Neural progenitor cell (in vitro differentiated cells): ENCODE measurements around the gene FADS1. TPM values are rescaled to one million over a fixed set of nuclear protein-coding genes. Genes with fewer than 3 reads are reported as not detected.

Experiments
- DNase-seq: peaks from one replicate; pipeline ENCODE4 v3.0.0-alpha.2; 2016; ENCODE audit warnings: low spot score
- H2AFZ ChIP-seq: fragments of 200-600 bp; sonication (generic); replicated peaks from 2 replicates; pipeline ENCODE4 v1.6.1; 2016; ENCODE audit warnings: antibody characterized with exemption
- H3F3A ChIP-seq: fragments of 200-600 bp; sonication (generic); 2 replicates; pipeline ENCODE4 v1.6.1; 2016; ENCODE audit warnings: antibody characterized with exemption, low read depth
- H3K27ac ChIP-seq: fragments of 200-600 bp; sonication (generic); 2 replicates; pipeline ENCODE4 v1.5.1; 2016; ENCODE audit warnings: mild to moderate bottlenecking
- H3K27me3 ChIP-seq: fragments of 200-600 bp; sonication (generic); 2 replicates; pipeline ENCODE4 v1.6.1; 2016; ENCODE audit warnings: mild to moderate bottlenecking, moderate library complexity
- H3K36me3 ChIP-seq: fragments of 200-600 bp; sonication (generic); 2 replicates; pipeline ENCODE4 v1.5.1; 2016
- H3K4me1 ChIP-seq: fragments of 200-600 bp; sonication (generic); 2 replicates; pipeline ENCODE4 v1.6.1; 2016; ENCODE audit warnings: mixed run types
- H3K4me2 ChIP-seq: fragments of 200-600 bp; sonication (generic); 2 replicates; pipeline ENCODE4 v1.6.1; 2016
- H3K4me3 ChIP-seq: fragments of 200-600 bp; sonication (generic); 2 replicates; pipeline ENCODE4 v1.5.1; 2016
- H3K79me2 ChIP-seq: fragments of 200-600 bp; sonication (generic); 2 replicates; pipeline ENCODE4 v1.6.1; 2016; ENCODE audit warnings: low read depth
- H3K9ac ChIP-seq: fragments of 200-600 bp; sonication (generic); 2 replicates; pipeline ENCODE4 v1.6.1; 2016
- H3K9me3 ChIP-seq: fragments of 200-600 bp; sonication (generic); 2 replicates; pipeline ENCODE4 v1.5.1; 2016; ENCODE audit warnings: low read depth
- H4K20me1 ChIP-seq: fragments of 200-600 bp; sonication (generic); 2 replicates; pipeline ENCODE4 v1.6.1; 2016; ENCODE audit warnings: low read depth
- H3K27ac Mint-ChIP-seq: 3 replicates; pipeline ENCODE4 v1.8.0; 2021; ENCODE audit warnings: mixed read lengths
- H3K27me3 Mint-ChIP-seq: 2 replicates; pipeline ENCODE4 v1.8.0; 2022; ENCODE audit warnings: low read depth, mild to moderate bottlenecking, inconsistent platforms, moderate library complexity, mixed read lengths; ENCODE audit not compliant: insufficient read depth
- H3K36me3 Mint-ChIP-seq: 3 replicates; pipeline ENCODE4 v1.8.0; 2021; ENCODE audit warnings: mixed read lengths
- H3K4me1 Mint-ChIP-seq: 3 replicates; pipeline ENCODE4 v1.8.0; 2021; ENCODE audit warnings: mixed read lengths
- H3K4me3 Mint-ChIP-seq: 3 replicates; pipeline ENCODE4 v1.8.0; 2021; ENCODE audit warnings: mild to moderate bottlenecking, moderate library complexity, mixed read lengths
- H3K9me3 Mint-ChIP-seq: 3 replicates; pipeline ENCODE4 v1.8.0; 2020; ENCODE audit warnings: mixed read lengths
- EZH2 ChIP-seq: fragments of 200-600 bp; sonication (generic); IDR thresholded peaks from 2 replicates; pipeline ENCODE4 v1.6.1; 2017; ENCODE audit warnings: antibody characterized with exemption, mild to moderate bottlenecking, moderate library complexity
- EZH2phosphoT487 ChIP-seq: fragments of 200-600 bp; sonication (generic); IDR thresholded peaks from 2 replicates; pipeline ENCODE4 v1.6.1; 2017; ENCODE audit warnings: antibody characterized with exemption
- total RNA-seq: library from RNA; depleted of rRNA; stranded (reverse); fragments of >200 nt; gene quantifications from 2 replicates; pipeline ENCODE4 v1.2.3, GENCODE V29; 2015; ENCODE audit warnings: low replicate concordance
- TF ChIP-seq, protein P1 (sequence below): fragments of 200-600 bp; sonication (generic); IDR thresholded peaks from 2 replicates; pipeline ENCODE4 v1.5.1; 2017; ENCODE audit warnings: antibody characterized with exemption, mild to moderate bottlenecking

The FADS1 gene
- total RNA-seq, 1 donor from 2014 or later: 163 TPM

DNA sequence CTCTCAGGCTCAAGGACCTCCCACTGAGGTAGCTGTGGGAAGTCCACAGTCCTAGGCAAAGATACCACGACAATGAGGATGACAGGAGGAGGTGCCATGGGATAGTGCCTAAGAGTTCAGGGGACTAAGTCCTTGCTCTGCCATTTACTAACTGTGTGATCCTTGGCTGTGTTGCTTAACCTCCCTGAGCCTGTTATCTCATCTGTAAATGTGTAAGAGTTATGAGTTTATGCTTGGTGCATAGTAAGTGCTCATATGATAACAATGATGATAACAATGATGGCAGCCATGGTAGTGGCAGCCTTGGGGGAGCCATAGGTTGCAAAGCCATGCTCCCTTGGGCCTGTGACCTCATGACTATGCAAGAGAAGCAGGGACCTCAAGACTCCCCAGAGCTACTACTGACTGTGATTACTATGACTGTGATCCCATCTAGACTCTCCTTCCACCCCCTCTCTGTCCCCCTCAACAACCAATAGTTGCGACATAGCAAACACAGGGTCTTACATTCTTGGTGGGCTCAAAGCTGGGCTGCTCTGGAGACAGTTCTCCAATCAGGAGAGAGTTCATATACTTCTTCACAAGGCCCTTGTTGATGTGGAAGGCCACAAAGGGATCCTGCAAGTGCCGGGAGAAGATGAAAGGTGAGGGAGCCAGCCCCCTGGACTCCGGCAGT is 3.9 kb downstream of the FADS1 start:
- TF ChIP-seq, protein P1, sequence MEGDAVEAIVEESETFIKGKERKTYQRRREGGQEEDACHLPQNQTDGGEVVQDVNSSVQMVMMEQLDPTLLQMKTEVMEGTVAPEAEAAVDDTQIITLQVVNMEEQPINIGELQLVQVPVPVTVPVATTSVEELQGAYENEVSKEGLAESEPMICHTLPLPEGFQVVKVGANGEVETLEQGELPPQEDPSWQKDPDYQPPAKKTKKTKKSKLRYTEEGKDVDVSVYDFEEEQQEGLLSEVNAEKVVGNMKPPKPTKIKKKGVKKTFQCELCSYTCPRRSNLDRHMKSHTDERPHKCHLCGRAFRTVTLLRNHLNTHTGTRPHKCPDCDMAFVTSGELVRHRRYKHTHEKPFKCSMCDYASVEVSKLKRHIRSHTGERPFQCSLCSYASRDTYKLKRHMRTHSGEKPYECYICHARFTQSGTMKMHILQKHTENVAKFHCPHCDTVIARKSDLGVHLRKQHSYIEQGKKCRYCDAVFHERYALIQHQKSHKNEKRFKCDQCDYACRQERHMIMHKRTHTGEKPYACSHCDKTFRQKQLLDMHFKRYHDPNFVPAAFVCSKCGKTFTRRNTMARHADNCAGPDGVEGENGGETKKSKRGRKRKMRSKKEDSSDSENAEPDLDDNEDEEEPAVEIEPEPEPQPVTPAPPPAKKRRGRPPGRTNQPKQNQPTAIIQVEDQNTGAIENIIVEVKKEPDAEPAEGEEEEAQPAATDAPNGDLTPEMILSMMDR: no peak
- TF ChIP-seq EZH2phosphoT487 (no peak), EZH2 (no peak)
- no peak overlapping the region for H3K4me3 Mint-ChIP-seq
- H3K9me3 Mint-ChIP-seq: peaks cover 7% of the 10 kb centered on the region
- Histone ChIP-seq H3K9ac (no peak overlapping the region), H3K79me2 (peaks cover 64% of the 10 kb centered on the region), H3K27me3 (no peaks in the 10 kb centered on the region), H2AFZ (no peak overlapping the region), H3K27ac (no peak overlapping the region), H3K4me1 (peaks cover 12% of the 10 kb centered on the region), H3K4me3 (no peak overlapping the region), H3K36me3 (peaks cover 14% of the 10 kb centered on the region), H4K20me1 (peaks cover 18% of the 10 kb centered on the region), H3K9me3 (no peaks in the 10 kb centered on the region), H3F3A (peaks cover 46% of the 10 kb centered on the region), H3K4me2 (no peak overlapping the region)
- DNase-seq: no peak
- peaks cover 47% of the 10 kb centered on the region for H3K36me3 Mint-ChIP-seq
- H3K27ac Mint-ChIP-seq: peak overlapping the region; percentile 57
- H3K27me3 Mint-ChIP-seq: peaks cover 2% of the 10 kb centered on the region
- peaks cover 18% of the 10 kb centered on the region for H3K4me1 Mint-ChIP-seq

DNA sequence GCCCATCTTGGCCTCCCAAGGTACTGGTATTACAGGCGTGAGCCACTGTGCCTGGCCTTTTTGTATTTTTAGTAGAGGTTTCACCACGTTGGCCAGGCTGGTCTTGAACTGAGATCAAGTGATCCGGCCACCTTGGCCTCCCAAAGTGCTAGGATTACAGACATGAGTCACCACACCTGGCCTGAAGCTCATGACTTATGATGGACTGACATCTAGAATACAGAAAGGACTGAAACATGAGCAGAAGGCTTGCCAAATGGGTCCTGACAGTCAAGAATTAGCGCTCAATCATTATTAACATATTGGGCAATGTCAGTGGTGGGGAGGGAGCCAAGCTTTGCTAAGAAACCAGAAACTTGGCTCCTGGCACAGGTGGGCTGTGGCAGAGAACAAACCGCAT is 5.0 kb downstream of the FADS1 start:
- Mint-ChIP-seq H3K36me3 (peaks cover 57% of the 10 kb centered on the region), H3K27me3 (peaks cover 2% of the 10 kb centered on the region), H3K9me3 (peaks cover 7% of the 10 kb centered on the region), H3K4me3 (no peak overlapping the region), H3K4me1 (peaks cover 11% of the 10 kb centered on the region), H3K27ac (peak overlapping the region; percentile 87)
- H2AFZ ChIP-seq: no peak overlapping the region
- peaks cover 54% of the 10 kb centered on the region for H3K79me2 ChIP-seq
- no peak overlapping the region for H3K27ac ChIP-seq
- H3K4me3 ChIP-seq: no peak overlapping the region
- peaks cover 36% of the 10 kb centered on the region for H3F3A ChIP-seq
- TF ChIP-seq, protein P1: no peak
- TF ChIP-seq EZH2phosphoT487 (no peak), EZH2 (no peak)
- DNase-seq: no peak
- H3K9me3 ChIP-seq: no peaks in the 10 kb centered on the region
- H3K36me3 ChIP-seq: peaks cover 14% of the 10 kb centered on the region
- no peaks in the 10 kb centered on the region for H3K27me3 ChIP-seq
- H3K4me1 ChIP-seq: peaks cover 4% of the 10 kb centered on the region
- H3K4me2 ChIP-seq: no peak overlapping the region
- H4K20me1 ChIP-seq: peaks cover 18% of the 10 kb centered on the region
- H3K9ac ChIP-seq: no peak overlapping the region

DNA sequence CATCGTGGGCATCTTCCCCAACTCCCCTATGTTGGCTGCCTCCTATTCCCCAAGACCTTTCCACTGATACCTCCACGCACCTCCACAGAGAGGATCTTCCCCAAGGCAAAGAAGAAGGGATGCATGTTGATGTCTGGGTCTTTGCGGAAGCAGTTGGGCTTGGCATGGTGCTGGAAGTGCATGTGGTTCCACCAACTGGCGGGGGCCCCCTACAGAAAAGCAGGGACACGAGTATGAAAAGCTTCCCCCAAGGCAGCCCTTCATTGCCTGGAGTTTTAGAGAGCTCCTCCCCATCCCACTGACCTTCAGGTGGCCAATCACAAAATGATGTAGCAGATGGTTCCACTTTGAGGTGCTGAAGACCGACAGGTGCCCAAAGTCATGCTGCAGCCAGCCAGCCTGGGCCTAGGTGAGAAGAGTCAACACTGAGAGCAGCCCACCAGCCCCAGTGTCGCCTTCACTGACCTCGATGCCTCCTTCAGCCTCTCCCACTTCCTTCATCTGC is 6.1 kb downstream of the FADS1 start:
- H3K9ac ChIP-seq: no peak overlapping the region
- H3K4me3 Mint-ChIP-seq: no peak overlapping the region
- no peak overlapping the region for H3K4me3 ChIP-seq
- peaks cover 45% of the 10 kb centered on the region for H3K79me2 ChIP-seq
- no peak overlapping the region for H3K27ac ChIP-seq
- no peaks in the 10 kb centered on the region for H3K27me3 ChIP-seq
- peaks cover 14% of the 10 kb centered on the region for H3K36me3 ChIP-seq
- no peak for DNase-seq
- H4K20me1 ChIP-seq: peaks cover 20% of the 10 kb centered on the region
- TF ChIP-seq, protein P1: no peak
- TF ChIP-seq EZH2 (no peak), EZH2phosphoT487 (no peak)
- H2AFZ ChIP-seq: no peak overlapping the region
- peaks cover 7% of the 10 kb centered on the region for H3K9me3 Mint-ChIP-seq
- H3K9me3 ChIP-seq: no peaks in the 10 kb centered on the region
- peaks cover 11% of the 10 kb centered on the region for H3K4me1 Mint-ChIP-seq
- H3K27me3 Mint-ChIP-seq: peaks cover 4% of the 10 kb centered on the region
- H3K4me2 ChIP-seq: no peak overlapping the region
- no peak overlapping the region for H3K27ac Mint-ChIP-seq
- peaks cover 4% of the 10 kb centered on the region for H3K4me1 ChIP-seq
- peaks cover 26% of the 10 kb centered on the region for H3F3A ChIP-seq
- peaks cover 62% of the 10 kb centered on the region for H3K36me3 Mint-ChIP-seq
